Glutamatergic neuron (in vitro differentiated cells): ENCODE data around the gene CEP350. TPM values are rescaled to one million over a fixed set of nuclear protein-coding genes. Genes with fewer than 3 reads are reported as not detected.
A peak's percentile ranks its signal among the peaks of the same experiment; 100 is the strongest.

Source experiments
- DNase-seq: peaks from one replicate; pipeline ENCODE4 v3.0.0; 2022
- H3K27ac Mint-ChIP-seq: one replicate; pipeline ENCODE4 v1.8.0; 2020; ENCODE audit warnings: mild to moderate bottlenecking, mixed read lengths, inconsistent platforms; ENCODE audit not compliant: unreplicated experiment
- H3K27me3 Mint-ChIP-seq: one replicate; pipeline ENCODE4 v1.8.0; 2020; ENCODE audit warnings: mild to moderate bottlenecking, moderate library complexity, mixed read lengths, inconsistent platforms; ENCODE audit not compliant: unreplicated experiment
- H3K36me3 Mint-ChIP-seq: one replicate; pipeline ENCODE4 v1.8.0; 2020; ENCODE audit warnings: mild to moderate bottlenecking, mixed read lengths, inconsistent platforms; ENCODE audit not compliant: unreplicated experiment
- H3K4me1 Mint-ChIP-seq: one replicate; pipeline ENCODE4 v1.8.0; 2020; ENCODE audit warnings: mild to moderate bottlenecking, low read depth, mixed read lengths, inconsistent platforms; ENCODE audit not compliant: unreplicated experiment
- H3K4me3 Mint-ChIP-seq: one replicate; pipeline ENCODE4 v1.8.0; 2020; ENCODE audit warnings: mild to moderate bottlenecking, mixed read lengths, inconsistent platforms; ENCODE audit not compliant: unreplicated experiment
- H3K9me3 Mint-ChIP-seq: one replicate; pipeline ENCODE4 v1.8.0; 2020; ENCODE audit warnings: mild to moderate bottlenecking, moderate library complexity, mixed read lengths, inconsistent platforms; ENCODE audit not compliant: unreplicated experiment
- CTCF ChIP-seq: fragments of 200-600 bp; sonication (generic); IDR thresholded peaks from one replicate; pipeline ENCODE4 v1.5.0; 2021; ENCODE audit not compliant: partially characterized antibody, unreplicated experiment
- total RNA-seq: library from RNA; stranded (reverse); fragmentation: NEBNext Ultra II Directional; extraction: Animal tissue kit (Norgen Biotek cat#: 25700); gene quantifications from one replicate; pipeline ENCODE4 v1.2.1, GENCODE V29; 2021; ENCODE audit not compliant: unreplicated experiment

CEP350 gene
- total RNA-seq, 1 donor from 2014 or later = 36.6 TPM

GRCh38 chr1:180156201-180156600, 201.6 kb downstream of the CEP350 start:
- no peaks in the 10 kb centered on the region for H3K36me3 Mint-ChIP-seq
- H3K27ac Mint-ChIP-seq = no peak overlapping the region
- peaks cover 2% of the 10 kb centered on the region for H3K9me3 Mint-ChIP-seq
- peaks cover 11% of the 10 kb centered on the region for H3K27me3 Mint-ChIP-seq
- no peak for TF ChIP-seq CTCF
- H3K4me1 Mint-ChIP-seq = peaks cover 12% of the 10 kb centered on the region
- DNase-seq = no peak
- peak overlapping the region; percentile 68 for H3K4me3 Mint-ChIP-seq

- Mint-ChIP-seq H3K9me3 (peaks cover 2% of the 10 kb centered on the region), H3K27ac (no peak overlapping the region)
These were observed 202.1 kb downstream of the CEP350 start for GRCh38 chr1:180156631-180157091.

GRCh38 chr1:180157108-180157507, 202.5 kb downstream of the CEP350 start:
- Mint-ChIP-seq H3K36me3 (no peaks in the 10 kb centered on the region), H3K4me1 (peaks cover 12% of the 10 kb centered on the region), H3K4me3 (peak overlapping the region; percentile 68), H3K27me3 (peaks cover 11% of the 10 kb centered on the region), H3K27ac (no peak overlapping the region), H3K9me3 (peaks cover 2% of the 10 kb centered on the region)
- DNase-seq = no peak
- no peak for TF ChIP-seq CTCF

More at GRCh38 chr1:180156631-180157091, 202.1 kb downstream of the CEP350 start:
- Mint-ChIP-seq H3K27me3 (peaks cover 11% of the 10 kb centered on the region), H3K36me3 (no peaks in the 10 kb centered on the region), H3K4me3 (peak overlapping the region; percentile 68), H3K4me1 (peaks cover 12% of the 10 kb centered on the region)
- no peak for DNase-seq
- no peak for TF ChIP-seq CTCF

GRCh38 chr1:180157576-180158057, 203.0 kb downstream of the CEP350 start:
- no peak for DNase-seq
- Mint-ChIP-seq H3K27me3 (peaks cover 11% of the 10 kb centered on the region), H3K9me3 (peaks cover 2% of the 10 kb centered on the region), H3K4me3 (peak overlapping the region; percentile 40), H3K27ac (no peak overlapping the region), H3K4me1 (peaks cover 12% of the 10 kb centered on the region), H3K36me3 (no peaks in the 10 kb centered on the region)
- TF ChIP-seq CTCF = no peak

- peak overlapping the region; percentile 40 for H3K4me3 Mint-ChIP-seq
- H3K9me3 Mint-ChIP-seq = peaks cover 2% of the 10 kb centered on the region
- H3K27me3 Mint-ChIP-seq = peaks cover 11% of the 10 kb centered on the region
- H3K27ac Mint-ChIP-seq = no peak overlapping the region
- H3K36me3 Mint-ChIP-seq = no peaks in the 10 kb centered on the region
- H3K4me1 Mint-ChIP-seq = peaks cover 12% of the 10 kb centered on the region
- DNase-seq = no peak
- no peak for TF ChIP-seq CTCF
These were observed 203.8 kb downstream of the CEP350 start for GRCh38 chr1:180158149-180159147.
